CD8-positive, alpha-beta memory T cell (primary cell): ENCODE data around the gene POLQ. TPM values are rescaled to one million over a fixed set of nuclear protein-coding genes. Genes with fewer than 3 reads are reported as not detected.

ENCODE experiments used
- CTCF ChIA-PET: fragments of 350-600 bp; sonication (Branson Sonifier 250); formaldehyde crosslinking; loops from one replicate; lab custom pipeline; 2021; ENCODE audit warnings: antibody characterized with exemption; lab: Charles Lee
- POLR2A ChIA-PET: fragments of 350-600 bp; sonication (Branson Sonifier 250); formaldehyde crosslinking; loops from one replicate; lab custom pipeline; 2021; ENCODE audit warnings: antibody characterized with exemption; lab: Charles Lee
- DNase-seq, 5 donors: peaks; one replicate each; pipeline versions ENCODE4 v3.0.0 to v3.0.0-alpha.2; 2020 to 2022; ENCODE audit warnings: mixed read lengths in 1 of 5
- H3K27ac ChIP-seq: one replicate; pipeline ENCODE4 v1.7.0; 2013; ENCODE audit warnings: low read depth, mild to moderate bottlenecking, low read length, moderate library complexity
- H3K27me3 ChIP-seq: 2 replicates; pipeline ENCODE4 v1.7.0; 2013; ENCODE audit warnings: low read length, mild to moderate bottlenecking; ENCODE audit not compliant: insufficient read depth, poor library complexity, severe bottlenecking
- H3K36me3 ChIP-seq: 2 replicates; pipeline ENCODE4 v1.7.0; 2013; ENCODE audit warnings: mild to moderate bottlenecking, low read length, moderate library complexity; ENCODE audit not compliant: insufficient read depth
- H3K4me1 ChIP-seq: 2 replicates; pipeline ENCODE4 v1.7.0; 2013; ENCODE audit warnings: mild to moderate bottlenecking, low read length, moderate library complexity; ENCODE audit not compliant: insufficient read depth
- H3K4me3 ChIP-seq: 2 replicates; pipeline ENCODE4 v1.7.0; 2013; ENCODE audit warnings: mild to moderate bottlenecking, low read length
- H3K9me3 ChIP-seq: 2 replicates; pipeline ENCODE4 v1.7.0; 2013; ENCODE audit warnings: mild to moderate bottlenecking, low read length
- H3K27ac Mint-ChIP-seq, 8 donors: one replicate each; pipeline ENCODE4 v1.8.0; 2020 to 2021; ENCODE audit warnings: mixed read lengths in 8 of 8, mild to moderate bottlenecking in 6 of 8, inconsistent platforms in 3 of 8, moderate library complexity in 3 of 8
- H3K27me3 Mint-ChIP-seq, 2 donors: one replicate each; pipeline ENCODE4 v1.8.0; 2020 to 2021; ENCODE audit warnings: mixed read lengths in 2 of 2, mild to moderate bottlenecking in 1 of 2, moderate library complexity in 1 of 2
- H3K36me3 Mint-ChIP-seq, 3 donors: one replicate each; pipeline ENCODE4 v1.8.0; 2020 to 2021; ENCODE audit warnings: mixed read lengths in 3 of 3, inconsistent platforms in 1 of 3, mild to moderate bottlenecking in 1 of 3
- H3K4me1 Mint-ChIP-seq, 3 donors: one replicate each; pipeline ENCODE4 v1.8.0; 2020 to 2021; ENCODE audit warnings: mixed read lengths in 3 of 3, inconsistent platforms in 1 of 3, mild to moderate bottlenecking in 1 of 3
- H3K4me3 Mint-ChIP-seq, 7 donors: one replicate each; pipeline ENCODE4 v1.8.0; 2020 to 2021; ENCODE audit warnings: mixed read lengths in 7 of 7, mild to moderate bottlenecking in 6 of 7, moderate library complexity in 4 of 7, inconsistent platforms in 2 of 7
- H3K9me3 Mint-ChIP-seq, 5 donors: one replicate each; pipeline ENCODE4 v1.8.0; 2020 to 2022; ENCODE audit warnings: mixed read lengths in 5 of 5, mild to moderate bottlenecking in 3 of 5, moderate library complexity in 2 of 5, inconsistent platforms in 1 of 5
- polyA plus RNA-seq: library from polyadenylated mRNA; unstranded; fragments of 300-500 nt; fragmentation: Illumina TruSeq; gene quantifications from one replicate; pipeline ENCODE4 v1.2.3, GENCODE V29; 2021
- total RNA-seq, 2 experiments: library from RNA; stranded (reverse); gene quantifications; one replicate each; pipeline ENCODE4 v1.2.3, GENCODE V29; 2021

POLQ gene
- total and polyA plus RNA-seq, 3 experiments from 2014 or later: 0.05 to 12.4 (median 12.4) TPM

GRCh38 chr3:121531269-121531668 is 14.5 kb downstream of the POLQ start:
- no peak overlapping the region for H3K27ac ChIP-seq
- Mint-ChIP-seq H3K4me1 (no peaks in the 10 kb centered on the region), H3K36me3 (no peaks in the 10 kb centered on the region), H3K4me3 (no peak overlapping the region), H3K9me3 (no peaks in the 10 kb centered on the region), H3K27me3 (no peaks in the 10 kb centered on the region), H3K27ac (peak overlapping the region in 1 of 8 donors; percentile 4)
- H3K36me3 ChIP-seq: no peaks in the 10 kb centered on the region
- CTCF ChIA-PET: no interaction called here
- no peak for DNase-seq
- H3K4me3 ChIP-seq: no peak overlapping the region
- POLR2A ChIA-PET: no interaction called here
- H3K9me3 ChIP-seq: no peaks in the 10 kb centered on the region
- H3K27me3 ChIP-seq: no peaks in the 10 kb centered on the region
- H3K4me1 ChIP-seq: no peaks in the 10 kb centered on the region

- H3K4me1 Mint-ChIP-seq: no peaks in the 10 kb centered on the region
- H3K36me3 ChIP-seq: no peaks in the 10 kb centered on the region
- H3K4me3 Mint-ChIP-seq: no peak overlapping the region
- no peaks in the 10 kb centered on the region for H3K9me3 ChIP-seq
- H3K4me1 ChIP-seq: no peaks in the 10 kb centered on the region
- CTCF ChIA-PET: no interaction called here
- no peaks in the 10 kb centered on the region for H3K27me3 ChIP-seq
- H3K27ac ChIP-seq: no peak overlapping the region
- no peak overlapping the region for H3K4me3 ChIP-seq
- no peak overlapping the region for H3K27ac Mint-ChIP-seq
- DNase-seq: no peak
- no peaks in the 10 kb centered on the region for H3K9me3 Mint-ChIP-seq
- no peaks in the 10 kb centered on the region for H3K27me3 Mint-ChIP-seq
- POLR2A ChIA-PET: no interaction called here
- no peaks in the 10 kb centered on the region for H3K36me3 Mint-ChIP-seq
Observed at GRCh38 chr3:121529308-121529707, 16.5 kb downstream of the POLQ start.

GRCh38 chr3:121520510-121520909 is 25.3 kb downstream of the POLQ start:
- ChIA-PET POLR2A (no interaction called here), CTCF (no interaction called here)
- H3K9me3 Mint-ChIP-seq: peaks cover 8 to 18% (median 16%) of the 10 kb centered on the region in 5 donors
- H3K4me3 Mint-ChIP-seq: no peak overlapping the region
- Histone ChIP-seq H3K27me3 (no peaks in the 10 kb centered on the region), H3K4me1 (no peaks in the 10 kb centered on the region), H3K36me3 (no peaks in the 10 kb centered on the region), H3K9me3 (no peaks in the 10 kb centered on the region), H3K27ac (no peak overlapping the region), H3K4me3 (no peak overlapping the region)
- DNase-seq: no peak
- peaks cover 0 to 19% (median 3%) of the 10 kb centered on the region in 3 donors for H3K36me3 Mint-ChIP-seq
- H3K4me1 Mint-ChIP-seq: no peaks in the 10 kb centered on the region
- no peaks in the 10 kb centered on the region for H3K27me3 Mint-ChIP-seq
- no peak overlapping the region for H3K27ac Mint-ChIP-seq

- Mint-ChIP-seq H3K27ac (peak overlapping the region in 1 of 8 donors; percentile 15), H3K27me3 (no peaks in the 10 kb centered on the region), H3K4me3 (no peak overlapping the region), H3K36me3 (peaks cover 0 to 23% (median 3%) of the 10 kb centered on the region in 3 donors), H3K4me1 (no peaks in the 10 kb centered on the region), H3K9me3 (peaks cover 15 to 26% (median 16%) of the 10 kb centered on the region in 5 donors)
- no peaks in the 10 kb centered on the region for H3K9me3 ChIP-seq
- H3K27me3 ChIP-seq: no peaks in the 10 kb centered on the region
- no peak for DNase-seq
- no peak overlapping the region for H3K27ac ChIP-seq
- CTCF ChIA-PET: no interaction called here
- POLR2A ChIA-PET: no interaction called here
- no peak overlapping the region for H3K4me3 ChIP-seq
- H3K4me1 ChIP-seq: no peaks in the 10 kb centered on the region
- H3K36me3 ChIP-seq: no peaks in the 10 kb centered on the region
Observed at GRCh38 chr3:121517953-121518655, 27.7 kb downstream of the POLQ start.

DNA sequence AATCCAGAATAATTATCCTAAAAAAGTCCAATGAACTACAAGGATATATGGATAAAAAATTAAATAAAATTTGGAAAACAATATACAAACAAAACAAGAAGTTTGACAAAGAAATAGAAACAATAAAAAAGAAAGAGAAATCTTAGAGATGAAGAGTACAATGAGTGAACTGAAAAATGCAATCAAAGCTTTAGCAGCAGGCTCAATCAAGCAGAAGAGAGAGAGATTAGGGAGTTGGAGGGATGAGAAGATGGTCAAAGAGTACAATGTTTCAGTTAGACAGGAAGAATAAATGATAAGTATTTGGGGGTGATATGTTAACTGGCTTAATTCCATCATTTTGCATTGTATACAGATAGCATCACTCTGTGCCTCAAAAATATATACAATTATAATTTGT is 29.9 kb downstream of the POLQ start:
- Mint-ChIP-seq H3K36me3 (peaks cover 0 to 23% (median 3%) of the 10 kb centered on the region in 3 donors), H3K9me3 (peaks cover 15 to 26% (median 16%) of the 10 kb centered on the region in 5 donors), H3K27ac (no peak overlapping the region), H3K27me3 (no peaks in the 10 kb centered on the region), H3K4me3 (no peak overlapping the region), H3K4me1 (no peaks in the 10 kb centered on the region)
- POLR2A ChIA-PET: no interaction called here
- Histone ChIP-seq H3K4me3 (no peak overlapping the region), H3K36me3 (no peaks in the 10 kb centered on the region), H3K27ac (no peak overlapping the region), H3K27me3 (no peaks in the 10 kb centered on the region), H3K4me1 (no peaks in the 10 kb centered on the region), H3K9me3 (no peaks in the 10 kb centered on the region)
- CTCF ChIA-PET: no interaction called here
- no peak for DNase-seq

- no peak overlapping the region for H3K27ac ChIP-seq
- H3K36me3 ChIP-seq: no peaks in the 10 kb centered on the region
- peaks cover 15 to 26% (median 16%) of the 10 kb centered on the region in 5 donors for H3K9me3 Mint-ChIP-seq
- no peaks in the 10 kb centered on the region for H3K27me3 ChIP-seq
- H3K4me3 ChIP-seq: no peak overlapping the region
- H3K4me3 Mint-ChIP-seq: no peak overlapping the region
- H3K9me3 ChIP-seq: no peaks in the 10 kb centered on the region
- POLR2A ChIA-PET: no interaction called here
- no peaks in the 10 kb centered on the region for H3K4me1 ChIP-seq
- no peaks in the 10 kb centered on the region for H3K27me3 Mint-ChIP-seq
- H3K36me3 Mint-ChIP-seq: peaks cover 0 to 23% (median 3%) of the 10 kb centered on the region in 3 donors
- H3K4me1 Mint-ChIP-seq: no peaks in the 10 kb centered on the region
- CTCF ChIA-PET: no interaction called here
- no peak overlapping the region for H3K27ac Mint-ChIP-seq
- DNase-seq: no peak
Observed at GRCh38 chr3:121515313-121515712, 30.5 kb downstream of the POLQ start.

DNA sequence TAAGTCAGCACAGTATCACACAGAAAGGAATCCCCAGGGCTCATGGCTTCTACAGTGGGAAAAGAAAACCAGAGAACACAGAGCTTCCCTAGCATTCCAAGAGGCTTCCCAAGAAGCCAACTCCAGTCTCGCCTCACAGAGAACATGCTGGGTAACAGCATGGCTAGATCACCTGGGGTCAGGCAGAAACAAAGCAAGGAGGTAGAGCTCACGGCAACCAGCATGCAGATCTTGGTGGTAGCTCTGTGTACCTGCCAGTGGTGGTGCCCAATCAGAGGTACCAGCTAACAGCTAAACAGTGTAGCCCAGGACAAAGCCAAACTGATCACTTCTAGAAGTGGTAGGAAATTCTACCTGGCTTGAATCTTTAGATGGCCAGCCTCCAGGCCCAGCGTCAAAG is 31.3 kb downstream of the POLQ start:
- H3K36me3 Mint-ChIP-seq: peaks cover 0 to 23% (median 3%) of the 10 kb centered on the region in 3 donors
- H3K4me1 Mint-ChIP-seq: no peaks in the 10 kb centered on the region
- H3K9me3 ChIP-seq: no peaks in the 10 kb centered on the region
- no peak overlapping the region for H3K4me3 Mint-ChIP-seq
- no peaks in the 10 kb centered on the region for H3K4me1 ChIP-seq
- no peaks in the 10 kb centered on the region for H3K27me3 ChIP-seq
- no peak overlapping the region for H3K27ac Mint-ChIP-seq
- no peak for DNase-seq
- no peak overlapping the region for H3K4me3 ChIP-seq
- POLR2A ChIA-PET: no interaction called here
- H3K36me3 ChIP-seq: no peaks in the 10 kb centered on the region
- H3K27me3 Mint-ChIP-seq: no peaks in the 10 kb centered on the region
- H3K9me3 Mint-ChIP-seq: peaks cover 15 to 26% (median 16%) of the 10 kb centered on the region in 5 donors
- CTCF ChIA-PET: no interaction called here
- H3K27ac ChIP-seq: no peak overlapping the region

GRCh38 chr3:121508389-121508788 is 37.4 kb downstream of the POLQ start:
- H3K36me3 Mint-ChIP-seq: no peaks in the 10 kb centered on the region
- H3K9me3 ChIP-seq: no peaks in the 10 kb centered on the region
- DNase-seq: no peak
- no peaks in the 10 kb centered on the region for H3K27me3 ChIP-seq
- H3K4me3 Mint-ChIP-seq: no peak overlapping the region
- CTCF ChIA-PET: no interaction called here
- H3K27ac Mint-ChIP-seq: no peak overlapping the region
- H3K27ac ChIP-seq: no peak overlapping the region
- H3K36me3 ChIP-seq: no peaks in the 10 kb centered on the region
- H3K9me3 Mint-ChIP-seq: no peaks in the 10 kb centered on the region
- H3K4me1 ChIP-seq: no peaks in the 10 kb centered on the region
- peaks cover 2 to 10% (median 5%) of the 10 kb centered on the region in 3 donors for H3K4me1 Mint-ChIP-seq
- no peak overlapping the region for H3K4me3 ChIP-seq
- POLR2A ChIA-PET: no interaction called here
- no peaks in the 10 kb centered on the region for H3K27me3 Mint-ChIP-seq
